ENCODE data around the gene ZFP36L1. TPM values are rescaled to one million over a fixed set of nuclear protein-coding genes. Genes with fewer than 3 reads are reported as not detected.

The ZFP36L1 gene
- total and polyA plus RNA-seq, 10 of the 15 experiments (the other 5 are each of a cell fraction or from before 2014, with no cell fraction given), result 22.0 to 184 (median 66.1) TPM

DNA sequence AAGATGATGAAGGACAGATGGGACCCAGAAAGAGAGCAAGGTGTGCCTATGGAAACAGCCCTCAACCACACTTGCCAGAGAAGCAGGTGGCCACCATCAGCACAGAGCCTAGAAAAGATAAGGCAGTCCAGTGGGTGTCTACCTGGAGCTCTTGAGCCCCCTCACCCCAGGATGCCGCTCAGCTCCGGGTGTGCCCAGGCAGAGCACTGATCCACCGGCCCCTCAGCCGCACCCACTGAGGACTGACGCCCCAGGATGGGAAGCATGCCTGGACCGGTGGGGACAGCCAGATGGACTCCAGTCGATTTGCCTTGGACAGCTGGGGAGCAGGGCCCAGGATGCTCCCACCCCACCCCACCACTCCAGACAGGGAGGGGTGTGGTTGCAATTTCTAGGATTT, 15.1 kb upstream of the ZFP36L1 start:
- intact Hi-C loops (cut with micrococcal nuclease; ENCODE audit: unreplicated experiment), result no loop called here
- ChIA-PET SMC1A (ENCODE audit: uncharacterized antibody, unreplicated experiment) (interaction anchor here (1.0 to 1.5 kb wide), 3 partner anchors 15 to 480 kb away, joined by 4 read pairs; no protein-coding TSS in a partner anchor), RAD21 (ENCODE audit: unreplicated experiment) (interaction anchor here (1.0 to 2.8 kb wide), 2 partner anchors 18 to 557 kb away, joined by 3 to 6 read pairs; no protein-coding TSS in a partner anchor), POLR2A (interaction anchor here (2.6 kb wide), 1 partner anchor 11 kb away, joined by 17 read pairs; no protein-coding TSS in a partner anchor), CTCF (interaction anchor here (0.5 to 2.4 kb wide), 3 partner anchors 9 to 558 kb away, joined by 3 to 8 read pairs (median 3); no protein-coding TSS in a partner anchor)
- H3K4me3 ChIP-seq, result no peak overlapping the region
- in situ Hi-C loops (cut with MboI), result no loop called here
- H4K20me1 ChIP-seq (ENCODE audit: control insufficient read depth, insufficient read depth), result no peaks in the 10 kb centered on the region
- no peak overlapping the region for H3K27ac ChIP-seq (ENCODE audit: control insufficient read depth, insufficient read depth)
- peaks cover 19% of the 10 kb centered on the region for H3K4me1 ChIP-seq (ENCODE audit: control insufficient read depth, insufficient read depth, low read length)
- peaks cover 1% of the 10 kb centered on the region; the same call in 1 of the 2 replicates for H3K79me2 ChIP-seq (ENCODE audit: control insufficient read depth, insufficient read depth, low read length)
- no peaks in the 10 kb centered on the region for H3K27me3 ChIP-seq (replicated peaks in 1 of 2; ENCODE audit: control insufficient read depth in 2 of 2, insufficient read depth in 2 of 2, low read length in 1 of 2)
- ATAC-seq (no peak), FAIRE-seq (no peak), DNase-seq (ENCODE audit: low read depth, low spot score) (no peak)
- H2AFZ ChIP-seq (ENCODE audit: control insufficient read depth, low read depth, low read length), result no peak overlapping the region
- no peak overlapping the region for H3K4me2 ChIP-seq (ENCODE audit: control insufficient read depth, insufficient read depth)
- 98% methylated on average over 7 of the region's 7 CpGs for WGBS (ENCODE audit: insufficient coverage, insufficient replicate concordance, low lambda C conversion rate, missing lambda C conversion rate)
- H3K9me3 ChIP-seq (replicated peaks; ENCODE audit: control insufficient read depth, insufficient read depth, low read length), result no peaks in the 10 kb centered on the region; the same call in 2 of the 3 replicates
- no peak overlapping the region for H3K9ac ChIP-seq (ENCODE audit: control insufficient read depth, insufficient read depth, low read length)
- H3K36me3 ChIP-seq (ENCODE audit: control insufficient read depth in 2 of 2, insufficient read depth in 2 of 2, low read length in 1 of 2), result no peaks in the 10 kb centered on the region
- TF ChIP-seq KLF5 (IDR thresholded peaks at IDR 0.05; ENCODE audit: partially characterized antibody) (no peak), ATF7 (IDR thresholded peaks at IDR 0.05; ENCODE audit: low read depth) (no peak), NFYA (IDR thresholded peaks at IDR 0.05; ENCODE audit: borderline replicate concordance, low read depth, low read length) (no peak), FOS (IDR thresholded peaks at IDR 0.05; ENCODE audit: borderline replicate concordance, extremely low read depth, insufficient read length) (no peak), ZZZ3 (IDR thresholded peaks at IDR 0.05; ENCODE audit: control insufficient read depth, insufficient read length, low read depth) (no peak), EED (IDR thresholded peaks at IDR 0.05; ENCODE audit: low read depth) (no peak), IKZF1 (conservative IDR thresholded peaks at IDR 0.05) (no peak), SIX5 (IDR thresholded peaks at IDR 0.05; ENCODE audit: low read depth, low read length, severe bottlenecking) (no peak), DPF2 (IDR thresholded peaks at IDR 0.05) (no peak), ESRRA (IDR thresholded peaks at IDR 0.05; ENCODE audit: low read length) (no peak)
- TF ChIP-seq, protein P1, sequence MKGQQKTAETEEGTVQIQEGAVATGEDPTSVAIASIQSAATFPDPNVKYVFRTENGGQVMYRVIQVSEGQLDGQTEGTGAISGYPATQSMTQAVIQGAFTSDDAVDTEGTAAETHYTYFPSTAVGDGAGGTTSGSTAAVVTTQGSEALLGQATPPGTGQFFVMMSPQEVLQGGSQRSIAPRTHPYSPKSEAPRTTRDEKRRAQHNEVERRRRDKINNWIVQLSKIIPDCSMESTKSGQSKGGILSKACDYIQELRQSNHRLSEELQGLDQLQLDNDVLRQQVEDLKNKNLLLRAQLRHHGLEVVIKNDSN (IDR thresholded peaks at IDR 0.05; ENCODE audit: borderline replicate concordance, extremely low read length, insufficient read depth, low read depth, low read length), result no peak
- TF ChIP-seq, protein P2, sequence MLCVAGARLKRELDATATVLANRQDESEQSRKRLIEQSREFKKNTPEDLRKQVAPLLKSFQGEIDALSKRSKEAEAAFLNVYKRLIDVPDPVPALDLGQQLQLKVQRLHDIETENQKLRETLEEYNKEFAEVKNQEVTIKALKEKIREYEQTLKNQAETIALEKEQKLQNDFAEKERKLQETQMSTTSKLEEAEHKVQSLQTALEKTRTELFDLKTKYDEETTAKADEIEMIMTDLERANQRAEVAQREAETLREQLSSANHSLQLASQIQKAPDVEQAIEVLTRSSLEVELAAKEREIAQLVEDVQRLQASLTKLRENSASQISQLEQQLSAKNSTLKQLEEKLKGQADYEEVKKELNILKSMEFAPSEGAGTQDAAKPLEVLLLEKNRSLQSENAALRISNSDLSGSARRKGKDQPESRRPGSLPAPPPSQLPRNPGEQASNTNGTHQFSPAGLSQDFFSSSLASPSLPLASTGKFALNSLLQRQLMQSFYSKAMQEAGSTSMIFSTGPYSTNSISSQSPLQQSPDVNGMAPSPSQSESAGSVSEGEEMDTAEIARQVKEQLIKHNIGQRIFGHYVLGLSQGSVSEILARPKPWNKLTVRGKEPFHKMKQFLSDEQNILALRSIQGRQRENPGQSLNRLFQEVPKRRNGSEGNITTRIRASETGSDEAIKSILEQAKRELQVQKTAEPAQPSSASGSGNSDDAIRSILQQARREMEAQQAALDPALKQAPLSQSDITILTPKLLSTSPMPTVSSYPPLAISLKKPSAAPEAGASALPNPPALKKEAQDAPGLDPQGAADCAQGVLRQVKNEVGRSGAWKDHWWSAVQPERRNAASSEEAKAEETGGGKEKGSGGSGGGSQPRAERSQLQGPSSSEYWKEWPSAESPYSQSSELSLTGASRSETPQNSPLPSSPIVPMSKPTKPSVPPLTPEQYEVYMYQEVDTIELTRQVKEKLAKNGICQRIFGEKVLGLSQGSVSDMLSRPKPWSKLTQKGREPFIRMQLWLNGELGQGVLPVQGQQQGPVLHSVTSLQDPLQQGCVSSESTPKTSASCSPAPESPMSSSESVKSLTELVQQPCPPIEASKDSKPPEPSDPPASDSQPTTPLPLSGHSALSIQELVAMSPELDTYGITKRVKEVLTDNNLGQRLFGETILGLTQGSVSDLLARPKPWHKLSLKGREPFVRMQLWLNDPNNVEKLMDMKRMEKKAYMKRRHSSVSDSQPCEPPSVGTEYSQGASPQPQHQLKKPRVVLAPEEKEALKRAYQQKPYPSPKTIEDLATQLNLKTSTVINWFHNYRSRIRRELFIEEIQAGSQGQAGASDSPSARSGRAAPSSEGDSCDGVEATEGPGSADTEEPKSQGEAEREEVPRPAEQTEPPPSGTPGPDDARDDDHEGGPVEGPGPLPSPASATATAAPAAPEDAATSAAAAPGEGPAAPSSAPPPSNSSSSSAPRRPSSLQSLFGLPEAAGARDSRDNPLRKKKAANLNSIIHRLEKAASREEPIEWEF (IDR thresholded peaks at IDR 0.05; ENCODE audit: insufficient replicate concordance, low read depth, low read length), result no peak
- TF ChIP-seq, protein P3, sequence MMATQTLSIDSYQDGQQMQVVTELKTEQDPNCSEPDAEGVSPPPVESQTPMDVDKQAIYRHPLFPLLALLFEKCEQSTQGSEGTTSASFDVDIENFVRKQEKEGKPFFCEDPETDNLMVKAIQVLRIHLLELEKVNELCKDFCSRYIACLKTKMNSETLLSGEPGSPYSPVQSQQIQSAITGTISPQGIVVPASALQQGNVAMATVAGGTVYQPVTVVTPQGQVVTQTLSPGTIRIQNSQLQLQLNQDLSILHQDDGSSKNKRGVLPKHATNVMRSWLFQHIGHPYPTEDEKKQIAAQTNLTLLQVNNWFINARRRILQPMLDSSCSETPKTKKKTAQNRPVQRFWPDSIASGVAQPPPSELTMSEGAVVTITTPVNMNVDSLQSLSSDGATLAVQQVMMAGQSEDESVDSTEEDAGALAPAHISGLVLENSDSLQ (IDR thresholded peaks at IDR 0.05), result no peak
- TF ChIP-seq, protein P4, sequence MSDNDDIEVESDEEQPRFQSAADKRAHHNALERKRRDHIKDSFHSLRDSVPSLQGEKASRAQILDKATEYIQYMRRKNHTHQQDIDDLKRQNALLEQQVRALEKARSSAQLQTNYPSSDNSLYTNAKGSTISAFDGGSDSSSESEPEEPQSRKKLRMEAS (IDR thresholded peaks at IDR 0.05; ENCODE audit: low read depth, low read length), result no peak
- no TSS peak for BruUV-seq (replicated peaks)

Measured in GM12878 (cell line).